ENCODE measurements around the gene CAMTA1. TPM values are rescaled to one million over a fixed set of nuclear protein-coding genes. Genes with fewer than 3 reads are reported as not detected.

Gene CAMTA1
- total and polyA plus RNA-seq, 9 of the 15 experiments (the other 6 are each of a cell fraction or from before 2014, with no cell fraction given), result 43.9 to 161 (median 65.9) TPM

DNA sequence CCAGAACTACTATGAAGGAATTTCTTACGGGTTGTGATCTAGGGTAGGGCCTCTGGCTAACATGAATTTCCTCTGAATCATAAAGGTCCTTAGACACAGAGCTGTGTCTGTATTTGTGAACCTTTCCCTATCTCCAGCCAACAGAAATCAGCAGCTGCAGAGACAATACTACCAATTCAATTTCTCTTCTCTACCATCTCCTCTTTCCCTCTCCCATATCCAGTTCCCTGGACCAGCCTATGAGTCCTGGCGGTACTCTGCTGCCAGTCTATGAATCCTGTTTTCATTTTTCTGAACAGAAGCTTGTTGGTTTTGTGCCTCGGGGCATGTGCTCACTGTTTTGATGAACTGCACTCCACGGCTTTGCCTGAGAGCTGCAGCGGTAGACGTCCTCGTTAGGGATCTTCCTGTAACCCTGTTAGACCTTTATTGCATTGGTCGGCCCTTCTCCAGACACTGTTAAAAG lies 527.9 kb downstream of the CAMTA1 start:
- WGBS (ENCODE audit: insufficient coverage, low coverage, missing lambda C conversion rate), result 0% methylated on average over 8 of the region's 8 CpGs
- FAIRE-seq, result no peak

More for the DNA sequence above, 527.9 kb downstream of the CAMTA1 start:
- intact Hi-C loops (cut with micrococcal nuclease) (no loop called here), in situ Hi-C loops (cut with MboI) (no loop called here)
- Histone ChIP-seq H3K9me1 (ENCODE audit: control insufficient read depth, insufficient read depth, low read length) (peaks cover 4% of the 10 kb centered on the region), H3K9me3 (replicated peaks; ENCODE audit: control insufficient read depth, insufficient read depth, low read depth, low read length) (no peaks in the 10 kb centered on the region), H3K79me2 (ENCODE audit: control insufficient read depth, insufficient read depth, low read length) (no peaks in the 10 kb centered on the region), H3K4me2 (ENCODE audit: insufficient read depth, low read length) (no peak overlapping the region), H2AFZ (ENCODE audit: low read depth, low read length) (no peak overlapping the region), H3K27ac (ENCODE audit: extremely low read depth, low read depth, low read length) (no peak overlapping the region), H3K4me3 (no peak overlapping the region), H3K4me1 (replicated peaks in 1 of 2; ENCODE audit: control insufficient read depth in 2 of 2, insufficient read depth in 2 of 2, low read length in 2 of 2) (no peaks in the 10 kb centered on the region), H3K9ac (ENCODE audit: insufficient read depth in 1 of 2, low read depth in 2 of 2, low read length in 2 of 2) (no peak overlapping the region), H3K36me3 (ENCODE audit: control insufficient read depth, insufficient read depth, low read length) (no peaks in the 10 kb centered on the region), H3K27me3 (ENCODE audit: control insufficient read depth in 2 of 2, insufficient read depth in 2 of 2, low read length in 2 of 2) (peaks cover 0 to 4% of the 10 kb centered on the region in 2 experiments; a peak in 1 of 5 replicates), H4K20me1 (replicated peaks; ENCODE audit: control insufficient read depth, insufficient read depth, low read length) (no peaks in the 10 kb centered on the region; the same call in 1 of the 2 replicates)
- no TSS peak for BruUV-seq (replicated peaks)
- ChIA-PET CTCF (ENCODE audit: low intra/inter-chr PET ratio) (no interaction called here), POLR2A (interaction anchor here (0.7 kb wide), 1 partner anchor 20 kb away, joined by 3 read pairs; no protein-coding TSS in a partner anchor)
- no peak for ATAC-seq
- DNase-seq (ENCODE audit: extremely low read depth in 1 of 4, low spot score in 3 of 4), result no peak
- TF ChIP-seq, protein P1, sequence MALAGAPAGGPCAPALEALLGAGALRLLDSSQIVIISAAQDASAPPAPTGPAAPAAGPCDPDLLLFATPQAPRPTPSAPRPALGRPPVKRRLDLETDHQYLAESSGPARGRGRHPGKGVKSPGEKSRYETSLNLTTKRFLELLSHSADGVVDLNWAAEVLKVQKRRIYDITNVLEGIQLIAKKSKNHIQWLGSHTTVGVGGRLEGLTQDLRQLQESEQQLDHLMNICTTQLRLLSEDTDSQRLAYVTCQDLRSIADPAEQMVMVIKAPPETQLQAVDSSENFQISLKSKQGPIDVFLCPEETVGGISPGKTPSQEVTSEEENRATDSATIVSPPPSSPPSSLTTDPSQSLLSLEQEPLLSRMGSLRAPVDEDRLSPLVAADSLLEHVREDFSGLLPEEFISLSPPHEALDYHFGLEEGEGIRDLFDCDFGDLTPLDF (CRISPR knock-in tag; IDR thresholded peaks at IDR 0.05), result no peak
- TF ChIP-seq TBP (optimal IDR thresholded peaks at IDR 0.05; ENCODE audit: low read depth, low read length) (no peak), ZC3H8 (IDR thresholded peaks at IDR 0.05) (no peak), HOXB6 (CRISPR knock-in tag; IDR thresholded peaks at IDR 0.05; ENCODE audit: borderline replicate concordance) (no peak), ELF4 (CRISPR knock-in tag; IDR thresholded peaks at IDR 0.05) (no peak), ATF4 (CRISPR knock-in tag; IDR thresholded peaks at IDR 0.05) (no peak), RREB1 (CRISPR knock-in tag; IDR thresholded peaks at IDR 0.05) (no peak)
- TF ChIP-seq, protein P2, sequence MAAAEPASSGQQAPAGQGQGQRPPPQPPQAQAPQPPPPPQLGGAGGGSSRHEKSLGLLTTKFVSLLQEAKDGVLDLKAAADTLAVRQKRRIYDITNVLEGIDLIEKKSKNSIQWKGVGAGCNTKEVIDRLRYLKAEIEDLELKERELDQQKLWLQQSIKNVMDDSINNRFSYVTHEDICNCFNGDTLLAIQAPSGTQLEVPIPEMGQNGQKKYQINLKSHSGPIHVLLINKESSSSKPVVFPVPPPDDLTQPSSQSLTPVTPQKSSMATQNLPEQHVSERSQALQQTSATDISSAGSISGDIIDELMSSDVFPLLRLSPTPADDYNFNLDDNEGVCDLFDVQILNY (CRISPR knock-in tag; IDR thresholded peaks at IDR 0.05), result no peak
